HG03175 (cell line): ENCODE data around the gene SLCO3A1.

Experiments
- ATAC-seq: cut with Tn5 transposase; IDR thresholded peaks from one replicate; pipeline ENCODE4 v1.9.1; 2021; ENCODE audit warnings: mild to moderate bottlenecking, moderate library complexity; ENCODE audit not compliant: unreplicated experiment

Gene SLCO3A1

GRCh38 chr15:91997163-91997562 is 143.7 kb downstream of the SLCO3A1 start:
- no peak for ATAC-seq

DNA sequence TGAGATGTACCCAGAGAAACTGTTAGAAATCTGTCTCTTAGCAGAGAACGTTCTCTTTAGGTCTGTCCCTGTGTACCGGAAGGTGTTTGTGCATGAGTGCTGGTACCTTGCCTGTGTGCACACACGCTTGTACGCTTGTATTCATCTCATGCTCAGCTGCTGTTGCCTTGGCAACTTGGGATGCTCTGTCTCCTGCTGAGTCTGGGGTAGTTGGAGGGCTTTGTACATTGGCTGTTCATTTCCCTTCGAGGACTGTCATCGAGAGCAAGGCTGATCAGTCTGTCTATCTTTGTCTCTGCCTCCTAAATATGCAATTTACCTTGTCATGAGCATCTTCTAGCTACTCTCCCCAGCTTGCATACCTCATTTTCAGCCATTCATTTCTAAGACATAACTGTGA is 147.2 kb downstream of the SLCO3A1 start:
- ATAC-seq = no peak

DNA sequence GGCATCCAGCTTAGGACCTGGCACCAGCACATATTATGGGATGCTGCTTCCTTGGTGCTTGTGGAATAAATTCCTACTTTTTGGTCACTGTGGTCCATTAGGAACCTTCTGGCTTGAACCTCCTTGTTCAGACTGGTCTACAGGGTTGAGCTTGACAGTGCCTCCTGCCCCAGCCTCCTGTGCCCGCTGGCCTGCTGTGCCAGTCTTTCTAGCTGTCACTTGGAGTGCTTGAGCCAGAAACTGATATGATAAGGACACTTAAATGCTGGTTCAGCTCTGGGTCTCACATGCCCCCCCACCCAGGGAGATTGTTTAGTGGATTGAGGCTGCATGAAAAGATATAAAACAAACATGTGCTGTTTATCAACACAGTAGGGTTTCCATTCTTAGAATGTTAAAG is 147.8 kb downstream of the SLCO3A1 start:
- ATAC-seq = no peak

GRCh38 chr15:92002666-92003065 is 149.2 kb downstream of the SLCO3A1 start:
- no peak for ATAC-seq

- ATAC-seq = no peak
Measured at GRCh38 chr15:92003515-92004067, 150.1 kb downstream of the SLCO3A1 start.

DNA sequence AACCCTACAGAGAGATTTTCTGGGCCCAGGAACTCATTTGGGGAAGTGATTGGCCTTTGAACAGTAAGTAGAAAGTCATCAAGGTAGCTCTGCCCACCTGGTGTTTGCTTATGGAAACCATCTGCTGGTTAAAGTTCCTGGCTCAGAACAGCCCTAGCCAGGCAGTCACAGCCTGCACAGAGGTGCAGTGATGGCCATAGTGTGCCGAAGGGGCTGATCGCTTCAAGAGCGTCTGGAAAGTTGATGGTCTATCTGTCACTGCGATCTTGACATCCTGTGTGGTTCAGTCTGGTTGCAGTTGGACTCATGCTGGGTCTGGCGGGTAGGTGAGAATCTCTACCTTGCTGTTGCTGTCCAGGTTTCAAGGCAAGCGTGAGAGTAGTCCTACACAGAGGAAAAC is 151.6 kb downstream of the SLCO3A1 start:
- ATAC-seq = no peak

- no peak for ATAC-seq
Measured at GRCh38 chr15:92006186-92007028, 152.9 kb downstream of the SLCO3A1 start.

DNA sequence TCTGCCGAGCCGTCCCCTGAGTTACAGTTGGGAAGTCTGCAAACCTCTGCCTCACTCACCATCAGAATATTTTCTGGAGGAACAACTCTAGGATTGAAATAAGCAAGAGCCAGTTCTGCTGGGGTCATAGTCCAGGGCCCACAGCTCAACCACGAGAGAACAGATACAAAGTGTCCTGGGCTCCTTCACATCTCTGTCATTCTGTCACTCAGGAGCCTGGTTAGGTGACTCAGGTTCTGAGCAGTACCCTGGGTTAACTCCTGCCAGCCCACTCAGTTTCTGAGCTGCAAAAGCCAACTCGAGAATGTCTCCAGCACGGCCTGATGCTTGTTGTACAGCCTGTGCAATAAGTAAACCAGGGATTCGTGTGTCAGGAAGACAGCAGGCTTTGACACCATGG is 155.7 kb downstream of the SLCO3A1 start:
- no peak for ATAC-seq

- no peak for ATAC-seq
Measured at GRCh38 chr15:92011611-92012367, 158.3 kb downstream of the SLCO3A1 start.

DNA sequence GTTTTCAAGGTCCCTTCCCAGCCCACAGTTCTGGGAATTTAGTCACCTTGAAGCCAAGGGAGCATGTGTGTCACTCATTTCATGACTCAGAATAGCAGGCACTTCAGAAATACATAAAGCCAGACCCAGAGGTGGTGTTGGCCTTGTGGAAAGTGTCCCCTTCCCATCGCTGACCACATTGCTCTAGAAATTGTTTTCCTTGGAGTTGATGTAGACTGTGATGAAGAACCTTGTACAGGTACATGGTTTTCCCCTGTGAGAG is 158.8 kb downstream of the SLCO3A1 start:
- no peak for ATAC-seq

- no peak for ATAC-seq
Measured at GRCh38 chr15:92012881-92013280, 159.4 kb downstream of the SLCO3A1 start.

DNA sequence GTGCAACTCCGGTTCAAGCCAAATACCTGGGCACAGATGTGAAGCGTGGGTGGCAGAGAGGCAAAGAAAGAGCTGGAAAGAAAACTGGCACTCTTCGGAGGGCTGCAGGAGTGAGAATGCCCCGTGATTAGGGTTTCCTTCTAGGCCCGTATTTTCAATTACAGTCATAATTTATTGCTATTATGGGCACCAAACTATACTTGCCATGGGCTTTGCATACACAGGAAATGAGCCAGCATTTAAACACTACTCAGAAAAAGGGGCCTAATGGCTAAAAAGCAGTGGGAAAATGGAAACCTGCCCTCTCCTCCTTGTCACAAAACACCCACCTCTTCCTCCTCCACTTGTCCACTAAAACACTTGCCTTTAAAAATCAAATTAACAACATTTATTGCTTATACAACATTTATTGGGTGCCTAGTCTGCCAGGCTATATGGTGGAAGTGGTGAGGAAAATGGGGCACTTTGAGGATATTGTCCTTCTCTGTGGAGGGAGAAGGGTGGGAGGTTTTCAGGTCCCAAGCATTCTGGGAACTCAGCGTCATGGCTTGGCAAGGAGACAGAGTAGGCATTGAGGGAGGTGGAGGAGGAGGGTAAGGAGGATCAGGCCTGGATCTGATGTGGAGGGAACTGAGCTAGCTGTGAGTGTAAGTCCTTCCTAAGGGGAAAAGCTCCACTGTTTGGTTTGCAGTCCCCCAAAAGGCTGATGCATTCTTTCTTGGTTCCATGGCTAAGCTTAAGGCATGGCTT is 160.9 kb downstream of the SLCO3A1 start:
- no peak for ATAC-seq

DNA sequence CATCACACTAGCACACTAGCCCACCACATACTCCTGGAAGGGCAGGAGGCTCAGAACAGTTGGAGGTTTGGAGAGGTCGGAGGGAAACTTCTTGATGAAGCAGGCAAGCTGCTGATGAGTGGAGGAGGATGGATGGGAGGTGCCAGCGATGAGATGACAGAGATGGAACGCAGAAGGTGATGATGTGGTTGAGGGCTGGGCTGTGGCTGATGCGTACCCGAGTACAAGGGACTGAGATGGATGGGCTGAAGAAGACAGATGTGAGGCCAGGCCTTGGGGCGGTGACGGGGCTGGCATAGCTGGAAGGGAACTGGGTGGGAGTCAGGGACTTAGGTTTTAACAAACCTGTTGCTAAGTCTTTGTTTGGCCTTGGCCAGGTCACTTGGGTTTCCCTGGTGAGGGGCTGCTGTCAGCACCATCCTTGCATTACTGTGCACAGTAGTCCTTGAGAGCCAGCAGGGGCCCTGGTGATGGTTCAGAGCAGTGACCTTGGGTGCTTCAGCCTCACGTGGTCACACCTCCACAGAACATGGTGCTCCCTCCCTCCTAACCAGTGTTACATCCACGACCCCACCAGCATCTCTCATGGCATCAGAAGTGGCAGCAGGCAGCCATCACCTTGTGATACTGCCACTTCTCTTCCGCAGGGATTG is 164.5 kb downstream of the SLCO3A1 start:
- no peak for ATAC-seq

DNA sequence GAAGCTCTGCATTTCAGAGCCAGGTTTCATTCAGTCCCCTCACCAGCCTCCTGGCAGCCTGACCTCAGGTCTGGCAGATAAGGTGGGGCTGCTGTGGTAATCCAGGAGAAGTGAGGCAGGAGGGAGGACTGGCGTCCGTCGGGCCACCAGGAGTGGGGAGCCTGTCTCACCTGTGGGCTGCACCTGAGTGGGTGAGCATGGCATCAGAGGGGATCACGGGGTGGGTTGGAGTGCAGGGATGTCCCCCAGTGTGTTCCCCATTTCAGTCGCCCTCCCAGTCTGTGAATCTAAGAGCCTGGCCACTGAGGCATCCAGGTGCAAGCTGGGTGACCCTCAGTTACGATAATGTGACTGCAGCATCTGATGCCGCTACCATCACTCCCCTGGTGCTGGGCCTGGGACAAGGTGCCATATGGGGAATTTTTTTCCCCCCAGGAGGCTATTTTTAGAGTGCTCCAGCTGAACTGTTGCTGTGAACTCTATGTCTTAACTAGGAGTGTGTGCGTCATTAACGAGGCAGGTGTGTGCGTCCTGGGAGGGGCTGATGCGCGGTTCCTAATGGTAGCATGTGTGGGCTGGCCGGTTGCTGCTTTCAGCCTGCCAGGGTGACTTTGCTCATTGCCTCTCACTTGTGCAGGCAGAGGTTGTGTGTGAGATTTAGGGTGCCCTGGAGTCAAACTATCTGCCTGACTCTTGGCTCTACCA is 165.2 kb downstream of the SLCO3A1 start:
- ATAC-seq = no peak

GRCh38 chr15:92019706-92020105 is 166.2 kb downstream of the SLCO3A1 start:
- ATAC-seq = no peak

GRCh38 chr15:92020207-92020606 is 166.7 kb downstream of the SLCO3A1 start:
- ATAC-seq = no peak

DNA sequence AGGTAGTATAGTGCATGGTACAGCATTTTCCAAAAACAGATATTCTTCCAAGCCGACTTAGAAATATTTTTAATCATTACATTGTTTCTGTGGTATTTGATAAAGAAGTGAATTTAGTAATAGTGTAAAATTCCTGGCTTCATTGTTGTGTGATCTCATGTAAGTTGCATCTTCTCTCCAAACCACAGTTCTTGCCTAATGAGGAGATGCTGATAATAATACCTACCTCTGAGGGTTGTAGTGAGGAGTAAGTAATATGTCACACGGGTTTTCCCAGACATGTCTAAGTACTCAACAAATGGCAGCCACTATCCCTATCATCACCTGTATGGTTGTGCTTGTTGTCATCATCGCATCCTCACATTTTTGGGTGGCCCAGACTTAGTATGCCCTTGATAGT is 167.3 kb downstream of the SLCO3A1 start:
- ATAC-seq = no peak

DNA sequence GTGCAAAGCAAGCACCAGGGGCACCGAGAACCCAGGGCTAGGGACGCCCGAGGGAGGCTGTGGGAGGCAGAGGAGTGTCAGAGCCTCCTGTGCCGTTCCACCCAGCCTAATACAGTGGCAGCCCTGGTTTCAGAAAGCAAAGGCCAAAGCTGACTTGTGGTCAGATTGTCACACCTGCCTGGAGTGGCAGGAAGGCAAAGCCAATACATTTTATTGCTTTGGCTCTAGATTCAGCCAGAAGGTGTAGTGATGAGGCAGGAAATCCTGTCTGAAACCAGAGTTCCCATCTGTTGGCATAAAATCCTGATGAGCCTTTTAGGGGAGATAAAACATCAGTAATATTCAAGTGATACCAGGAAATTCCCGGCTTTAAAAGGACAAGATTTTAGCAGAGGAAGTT is 168.3 kb downstream of the SLCO3A1 start:
- ATAC-seq = peak; percentile 60

DNA sequence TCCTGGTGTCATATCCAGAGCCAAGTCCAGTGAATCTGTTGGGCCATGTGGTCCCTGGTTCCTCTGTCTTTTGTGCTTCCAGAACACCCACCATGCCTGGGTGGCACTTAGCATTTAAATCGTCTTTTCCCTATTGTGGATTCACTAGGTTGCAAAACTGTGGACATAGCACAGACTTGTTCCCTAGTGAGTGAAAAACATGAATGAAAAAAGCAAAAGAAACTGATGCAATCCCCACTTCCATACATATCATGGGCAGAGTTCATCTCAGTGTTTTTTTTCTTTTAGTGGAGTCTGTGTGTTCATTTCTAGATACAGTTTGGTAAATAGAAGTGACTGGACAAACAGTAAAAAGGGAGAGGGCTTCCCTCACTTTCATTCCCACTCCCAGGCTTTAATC is 170.5 kb downstream of the SLCO3A1 start:
- no peak for ATAC-seq

GRCh38 chr15:92025706-92026270 is 172.3 kb downstream of the SLCO3A1 start:
- ATAC-seq = no peak
